Measurements from ENCODE around the gene ZNF654. TPM values are rescaled to one million over a fixed set of nuclear protein-coding genes. Genes with fewer than 3 reads are reported as not detected.

The ZNF654 gene
- polyA plus RNA-seq, 1 of the 3 experiments (the other 2 are of a cell fraction) = 1.6 TPM

DNA sequence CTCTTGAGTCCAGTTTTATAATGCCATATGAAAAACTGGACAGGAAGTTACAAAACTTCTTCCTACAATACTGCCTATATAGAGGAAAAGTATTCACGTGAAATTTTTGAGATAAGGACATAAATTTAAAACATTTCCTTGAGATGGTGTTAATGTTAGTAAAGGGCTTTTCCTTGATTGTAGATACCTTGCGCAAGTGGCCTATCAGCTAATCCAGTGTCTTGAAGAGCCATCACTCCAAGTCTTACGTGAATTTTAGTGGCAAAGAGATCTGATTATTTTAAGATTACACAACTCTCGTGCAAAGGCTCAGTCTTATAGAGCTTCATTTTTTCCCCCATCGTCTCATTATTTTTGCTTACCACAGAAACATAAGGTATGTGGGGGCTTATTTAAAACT is 109.1 kb downstream of the ZNF654 start:
- Histone ChIP-seq H3K4me1 (ENCODE audit: control insufficient read depth in 1 of 2, insufficient read depth in 2 of 2, low read depth in 1 of 2, low read length in 1 of 2) (no peaks in the 10 kb centered on the region), H4K20me1 (ENCODE audit: insufficient read depth) (no peaks in the 10 kb centered on the region), H2AFZ (ENCODE audit: low read depth) (no peak overlapping the region), H3K27ac (ENCODE audit: low read depth in 2 of 2, low read length in 1 of 2) (no peak overlapping the region), H3K9ac (no peak overlapping the region), H3K4me2 (no peak overlapping the region), H3K79me2 (ENCODE audit: insufficient read depth) (no peaks in the 10 kb centered on the region; the same call in 1 of the 2 replicates), H3K27me3 (ENCODE audit: insufficient read depth) (no peaks in the 10 kb centered on the region), H3K4me3 (ENCODE audit: low read depth in 2 of 2, low read length in 1 of 2) (no peak overlapping the region), H3K36me3 (replicated peaks in 1 of 2; ENCODE audit: control insufficient read depth in 1 of 2, insufficient read depth in 2 of 2, low read length in 1 of 2) (peaks cover 6 to 7% of the 10 kb centered on the region in 2 experiments), H3F3A (replicated peaks; ENCODE audit: insufficient read depth) (peaks cover 4% of the 10 kb centered on the region), H3K9me2 (no peaks in the 10 kb centered on the region), H3K9me3 (no peaks in the 10 kb centered on the region)
- DNase-seq = no peak
- POLR2A ChIA-PET = no interaction called here
- TF ChIP-seq EZH2phosphoT487 (IDR thresholded peaks at IDR 0.05; ENCODE audit: borderline replicate concordance, low read depth) = no peak
- TF ChIP-seq FOSL2 (IDR thresholded peaks at IDR 0.05; ENCODE audit: borderline replicate concordance, low read depth) = no peak
- TF ChIP-seq, protein P1, sequence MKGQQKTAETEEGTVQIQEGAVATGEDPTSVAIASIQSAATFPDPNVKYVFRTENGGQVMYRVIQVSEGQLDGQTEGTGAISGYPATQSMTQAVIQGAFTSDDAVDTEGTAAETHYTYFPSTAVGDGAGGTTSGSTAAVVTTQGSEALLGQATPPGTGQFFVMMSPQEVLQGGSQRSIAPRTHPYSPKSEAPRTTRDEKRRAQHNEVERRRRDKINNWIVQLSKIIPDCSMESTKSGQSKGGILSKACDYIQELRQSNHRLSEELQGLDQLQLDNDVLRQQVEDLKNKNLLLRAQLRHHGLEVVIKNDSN (IDR thresholded peaks at IDR 0.05; ENCODE audit: borderline replicate concordance, low read depth) = no peak
- TF ChIP-seq, protein P2, sequence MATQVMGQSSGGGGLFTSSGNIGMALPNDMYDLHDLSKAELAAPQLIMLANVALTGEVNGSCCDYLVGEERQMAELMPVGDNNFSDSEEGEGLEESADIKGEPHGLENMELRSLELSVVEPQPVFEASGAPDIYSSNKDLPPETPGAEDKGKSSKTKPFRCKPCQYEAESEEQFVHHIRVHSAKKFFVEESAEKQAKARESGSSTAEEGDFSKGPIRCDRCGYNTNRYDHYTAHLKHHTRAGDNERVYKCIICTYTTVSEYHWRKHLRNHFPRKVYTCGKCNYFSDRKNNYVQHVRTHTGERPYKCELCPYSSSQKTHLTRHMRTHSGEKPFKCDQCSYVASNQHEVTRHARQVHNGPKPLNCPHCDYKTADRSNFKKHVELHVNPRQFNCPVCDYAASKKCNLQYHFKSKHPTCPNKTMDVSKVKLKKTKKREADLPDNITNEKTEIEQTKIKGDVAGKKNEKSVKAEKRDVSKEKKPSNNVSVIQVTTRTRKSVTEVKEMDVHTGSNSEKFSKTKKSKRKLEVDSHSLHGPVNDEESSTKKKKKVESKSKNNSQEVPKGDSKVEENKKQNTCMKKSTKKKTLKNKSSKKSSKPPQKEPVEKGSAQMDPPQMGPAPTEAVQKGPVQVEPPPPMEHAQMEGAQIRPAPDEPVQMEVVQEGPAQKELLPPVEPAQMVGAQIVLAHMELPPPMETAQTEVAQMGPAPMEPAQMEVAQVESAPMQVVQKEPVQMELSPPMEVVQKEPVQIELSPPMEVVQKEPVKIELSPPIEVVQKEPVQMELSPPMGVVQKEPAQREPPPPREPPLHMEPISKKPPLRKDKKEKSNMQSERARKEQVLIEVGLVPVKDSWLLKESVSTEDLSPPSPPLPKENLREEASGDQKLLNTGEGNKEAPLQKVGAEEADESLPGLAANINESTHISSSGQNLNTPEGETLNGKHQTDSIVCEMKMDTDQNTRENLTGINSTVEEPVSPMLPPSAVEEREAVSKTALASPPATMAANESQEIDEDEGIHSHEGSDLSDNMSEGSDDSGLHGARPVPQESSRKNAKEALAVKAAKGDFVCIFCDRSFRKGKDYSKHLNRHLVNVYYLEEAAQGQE (IDR thresholded peaks at IDR 0.05; ENCODE audit: low read depth, low read length) = no peak
- TF ChIP-seq GABPA (IDR thresholded peaks at IDR 0.05; ENCODE audit: low read depth) = no peak
- TF ChIP-seq SMC3 (IDR thresholded peaks at IDR 0.05; ENCODE audit: low read depth, low read length) = no peak
- TF ChIP-seq, protein P3, sequence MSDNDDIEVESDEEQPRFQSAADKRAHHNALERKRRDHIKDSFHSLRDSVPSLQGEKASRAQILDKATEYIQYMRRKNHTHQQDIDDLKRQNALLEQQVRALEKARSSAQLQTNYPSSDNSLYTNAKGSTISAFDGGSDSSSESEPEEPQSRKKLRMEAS (IDR thresholded peaks at IDR 0.05; ENCODE audit: low read depth) = no peak
- TF ChIP-seq POLR2AphosphoS5 (IDR thresholded peaks at IDR 0.05; ENCODE audit: low read depth, low read length) = no peak
- TF ChIP-seq YY1 (IDR thresholded peaks at IDR 0.05; ENCODE audit: low read depth) = no peak
- no peak for TF ChIP-seq GATA2 (CRISPR knock-in tag; IDR thresholded peaks at IDR 0.05)
- TF ChIP-seq, protein P4, sequence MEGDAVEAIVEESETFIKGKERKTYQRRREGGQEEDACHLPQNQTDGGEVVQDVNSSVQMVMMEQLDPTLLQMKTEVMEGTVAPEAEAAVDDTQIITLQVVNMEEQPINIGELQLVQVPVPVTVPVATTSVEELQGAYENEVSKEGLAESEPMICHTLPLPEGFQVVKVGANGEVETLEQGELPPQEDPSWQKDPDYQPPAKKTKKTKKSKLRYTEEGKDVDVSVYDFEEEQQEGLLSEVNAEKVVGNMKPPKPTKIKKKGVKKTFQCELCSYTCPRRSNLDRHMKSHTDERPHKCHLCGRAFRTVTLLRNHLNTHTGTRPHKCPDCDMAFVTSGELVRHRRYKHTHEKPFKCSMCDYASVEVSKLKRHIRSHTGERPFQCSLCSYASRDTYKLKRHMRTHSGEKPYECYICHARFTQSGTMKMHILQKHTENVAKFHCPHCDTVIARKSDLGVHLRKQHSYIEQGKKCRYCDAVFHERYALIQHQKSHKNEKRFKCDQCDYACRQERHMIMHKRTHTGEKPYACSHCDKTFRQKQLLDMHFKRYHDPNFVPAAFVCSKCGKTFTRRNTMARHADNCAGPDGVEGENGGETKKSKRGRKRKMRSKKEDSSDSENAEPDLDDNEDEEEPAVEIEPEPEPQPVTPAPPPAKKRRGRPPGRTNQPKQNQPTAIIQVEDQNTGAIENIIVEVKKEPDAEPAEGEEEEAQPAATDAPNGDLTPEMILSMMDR (IDR thresholded peaks at IDR 0.05) = no peak
- no peak for TF ChIP-seq FOXM1 (IDR thresholded peaks at IDR 0.05; ENCODE audit: low read depth)
- TF ChIP-seq, protein P5, sequence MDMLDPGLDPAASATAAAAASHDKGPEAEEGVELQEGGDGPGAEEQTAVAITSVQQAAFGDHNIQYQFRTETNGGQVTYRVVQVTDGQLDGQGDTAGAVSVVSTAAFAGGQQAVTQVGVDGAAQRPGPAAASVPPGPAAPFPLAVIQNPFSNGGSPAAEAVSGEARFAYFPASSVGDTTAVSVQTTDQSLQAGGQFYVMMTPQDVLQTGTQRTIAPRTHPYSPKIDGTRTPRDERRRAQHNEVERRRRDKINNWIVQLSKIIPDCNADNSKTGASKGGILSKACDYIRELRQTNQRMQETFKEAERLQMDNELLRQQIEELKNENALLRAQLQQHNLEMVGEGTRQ (IDR thresholded peaks at IDR 0.05; ENCODE audit: borderline replicate concordance, low read depth, low read length) = no peak
- no peak for TF ChIP-seq FOXJ3 (CRISPR knock-in tag; IDR thresholded peaks at IDR 0.05)
- TF ChIP-seq RAD21 (IDR thresholded peaks at IDR 0.05; ENCODE audit: low read length) = no peak
- TF ChIP-seq, protein P6, sequence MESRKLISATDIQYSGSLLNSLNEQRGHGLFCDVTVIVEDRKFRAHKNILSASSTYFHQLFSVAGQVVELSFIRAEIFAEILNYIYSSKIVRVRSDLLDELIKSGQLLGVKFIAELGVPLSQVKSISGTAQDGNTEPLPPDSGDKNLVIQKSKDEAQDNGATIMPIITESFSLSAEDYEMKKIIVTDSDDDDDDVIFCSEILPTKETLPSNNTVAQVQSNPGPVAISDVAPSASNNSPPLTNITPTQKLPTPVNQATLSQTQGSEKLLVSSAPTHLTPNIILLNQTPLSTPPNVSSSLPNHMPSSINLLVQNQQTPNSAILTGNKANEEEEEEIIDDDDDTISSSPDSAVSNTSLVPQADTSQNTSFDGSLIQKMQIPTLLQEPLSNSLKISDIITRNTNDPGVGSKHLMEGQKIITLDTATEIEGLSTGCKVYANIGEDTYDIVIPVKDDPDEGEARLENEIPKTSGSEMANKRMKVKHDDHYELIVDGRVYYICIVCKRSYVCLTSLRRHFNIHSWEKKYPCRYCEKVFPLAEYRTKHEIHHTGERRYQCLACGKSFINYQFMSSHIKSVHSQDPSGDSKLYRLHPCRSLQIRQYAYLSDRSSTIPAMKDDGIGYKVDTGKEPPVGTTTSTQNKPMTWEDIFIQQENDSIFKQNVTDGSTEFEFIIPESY (IDR thresholded peaks at IDR 0.05; ENCODE audit: borderline replicate concordance, low read depth) = no peak
- TF ChIP-seq EP300 (IDR thresholded peaks at IDR 0.05; ENCODE audit: borderline replicate concordance in 1 of 2, low read depth in 1 of 2, low read length in 1 of 2) = no peak
- TF ChIP-seq TCF12 (IDR thresholded peaks at IDR 0.05) = no peak
- no peak for TF ChIP-seq TAF1 (IDR thresholded peaks at IDR 0.05; ENCODE audit: borderline replicate concordance, low read depth, low read length)
- no peak for TF ChIP-seq JUND (IDR thresholded peaks at IDR 0.05)
- WGBS (ENCODE audit: low lambda C conversion rate) = 91% methylated on average over 5 of the region's 5 CpGs
- CTCF ChIA-PET = no interaction called here

Measured in SK-N-SH (cell line).